Measurements from ENCODE around the gene COX6B1.
"Not testable (repeated sequence)": the region's sequence is repeated elsewhere in the genome, so short reads cannot be mapped to it uniquely, and the experiment has no call there.

The COX6B1 gene, protein sequence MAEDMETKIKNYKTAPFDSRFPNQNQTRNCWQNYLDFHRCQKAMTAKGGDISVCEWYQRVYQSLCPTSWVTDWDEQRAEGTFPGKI

GRCh38 chr19:35648017-35648961 lies at the start of gene COX6B1:
Gene COX6B1, plus strand, starts transcription at chr19:35648323. Its CDS starts 2,921 bp downstream, at chr19:35651244.
- DNase-seq (ENCODE audit: low read depth), result peak; percentile 94

GRCh38 chr19:35601971-35602370 lies 46.2 kb upstream of the COX6B1 start:
- DNase-seq (ENCODE audit: low read depth), result no peak

DNA sequence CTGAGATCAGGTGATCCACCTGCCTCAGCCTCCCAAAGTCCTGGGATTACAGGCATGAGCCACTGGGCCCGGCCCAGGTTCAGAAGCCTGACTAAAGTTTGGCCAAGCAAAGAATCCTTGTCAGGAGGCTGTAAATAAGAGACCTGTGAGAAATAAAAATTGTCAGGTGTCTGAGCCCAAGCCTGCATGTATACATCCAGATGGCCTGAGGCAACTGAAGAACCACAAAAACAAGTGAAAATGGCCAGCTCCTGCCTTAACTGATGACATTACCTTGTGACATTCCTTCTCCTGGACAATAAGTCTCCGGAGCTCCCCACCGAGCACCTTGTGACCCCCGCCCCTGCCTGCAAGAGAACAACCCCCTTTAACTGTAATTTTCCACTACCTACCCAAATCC lies 43.7 kb upstream of the COX6B1 start:
- not testable (repeated sequence) for DNase-seq (ENCODE audit: low read depth)

GRCh38 chr19:35607170-35607569 lies 41.0 kb upstream of the COX6B1 start:
- DNase-seq (ENCODE audit: low read depth), result not testable (repeated sequence)

DNA sequence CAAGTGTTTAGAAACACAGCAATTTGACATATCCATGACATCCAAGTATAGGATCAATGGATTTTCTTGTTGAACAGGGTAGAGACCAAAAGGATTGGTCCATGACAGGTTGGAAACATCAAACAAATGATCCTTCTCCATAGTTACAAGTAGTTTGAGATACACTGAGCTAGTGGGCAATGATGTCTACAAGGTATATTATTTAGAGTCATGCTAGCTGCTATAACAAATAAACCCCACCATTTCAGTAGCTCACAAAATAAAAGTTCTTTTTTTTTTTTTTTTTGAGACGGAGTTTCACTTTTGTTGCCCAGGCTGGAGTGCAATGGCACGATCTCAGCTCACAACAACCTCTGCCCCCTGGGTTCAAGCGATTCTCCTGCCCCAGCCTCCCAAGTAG lies 40.5 kb upstream of the COX6B1 start:
- no peak for DNase-seq (ENCODE audit: low read depth)

DNA sequence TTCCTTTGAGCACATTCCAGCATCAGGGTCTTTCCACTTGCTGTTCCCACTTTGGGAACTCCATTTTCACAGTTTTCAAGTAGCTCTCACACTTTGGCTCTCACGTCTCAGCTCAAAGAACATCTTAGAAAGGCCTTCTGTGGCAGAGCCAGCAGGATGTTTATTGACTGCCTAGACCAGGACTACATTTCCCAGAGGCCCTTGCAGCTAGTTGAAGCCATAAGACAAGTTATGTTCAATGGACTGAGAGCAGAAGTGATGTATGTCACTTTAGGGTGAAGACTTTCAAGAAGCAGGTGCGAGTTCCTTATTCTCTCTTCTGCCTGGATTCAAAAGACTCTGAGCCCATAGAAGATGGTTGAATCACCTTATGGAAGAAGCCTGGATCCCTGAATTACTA lies 39.9 kb upstream of the COX6B1 start:
- DNase-seq (ENCODE audit: low read depth), result no peak

- no peak for DNase-seq (ENCODE audit: low read depth)
Observed at GRCh38 chr19:35609851-35610353, 38.2 kb upstream of the COX6B1 start.

GRCh38 chr19:35612224-35612558 lies 35.9 kb upstream of the COX6B1 start:
- no peak for DNase-seq (ENCODE audit: low read depth)

DNA sequence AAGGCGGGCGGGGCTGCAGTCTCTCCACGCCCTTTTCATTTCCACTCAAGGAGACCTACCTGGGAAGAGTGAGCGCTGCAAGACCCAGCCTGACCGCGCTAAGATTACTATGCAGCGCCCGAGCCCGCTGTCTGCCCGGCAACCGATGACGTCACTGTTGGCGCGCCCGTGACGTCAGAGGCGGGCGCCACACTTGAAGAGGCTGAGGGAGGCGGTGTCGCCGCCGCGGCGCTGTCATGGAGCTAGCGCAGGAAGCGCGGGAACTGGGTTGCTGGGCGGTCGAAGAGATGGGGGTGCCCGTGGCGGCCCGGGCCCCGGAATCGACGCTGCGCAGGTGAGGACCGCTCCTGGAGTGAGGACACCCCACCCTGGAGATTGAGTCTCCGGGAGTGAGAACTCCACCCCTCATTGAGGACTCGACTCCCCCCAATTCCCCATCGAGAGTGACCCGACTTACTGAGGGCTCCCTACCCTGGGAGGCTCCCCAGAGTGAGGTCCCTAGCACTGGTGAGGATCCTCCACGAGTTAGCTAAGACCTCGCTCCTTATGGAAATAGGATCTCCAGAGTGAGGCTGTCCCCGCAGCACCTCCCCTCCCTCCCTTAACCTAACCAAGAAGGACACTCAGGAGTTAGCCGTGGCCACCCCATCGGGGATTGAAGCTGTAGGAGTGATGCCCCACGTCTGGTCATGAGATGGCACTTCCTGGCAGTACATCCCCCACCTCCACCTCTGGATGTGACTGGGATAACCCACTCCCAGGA lies 35.4 kb upstream of the COX6B1 start, which contains the start of gene HAUS5:
HAUS5 (plus strand) TSS at position 177 of the 763 bp plus-strand sequence; CDS start at position 237, 60 bp downstream.
- peak; percentile 81 for DNase-seq (ENCODE audit: low read depth)

GRCh38 chr19:35613574-35613973 lies 34.5 kb upstream of the COX6B1 start:
- no peak for DNase-seq (ENCODE audit: low read depth)

DNA sequence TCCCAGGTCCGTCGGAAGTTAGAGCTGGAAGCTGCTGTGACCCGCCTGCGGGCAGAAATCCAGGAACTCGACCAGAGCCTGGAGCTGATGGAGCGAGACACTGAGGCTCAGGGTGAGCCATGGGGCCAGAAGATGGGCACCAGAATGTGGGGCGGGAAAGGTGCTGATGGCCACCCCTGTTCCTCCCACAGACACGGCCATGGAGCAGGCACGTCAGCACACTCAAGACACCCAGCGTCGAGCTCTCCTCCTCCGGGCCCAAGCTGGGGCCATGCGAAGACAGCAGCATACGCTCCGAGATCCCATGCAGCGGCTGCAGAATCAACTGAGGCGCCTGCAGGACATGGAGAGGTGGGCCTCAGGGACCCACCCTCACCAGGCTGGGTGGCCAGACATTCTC lies 33.1 kb upstream of the COX6B1 start:
- DNase-seq (ENCODE audit: low read depth), result no peak

GRCh38 chr19:35618857-35619256 lies 29.3 kb upstream of the COX6B1 start:
- no peak for DNase-seq (ENCODE audit: low read depth)

DNA sequence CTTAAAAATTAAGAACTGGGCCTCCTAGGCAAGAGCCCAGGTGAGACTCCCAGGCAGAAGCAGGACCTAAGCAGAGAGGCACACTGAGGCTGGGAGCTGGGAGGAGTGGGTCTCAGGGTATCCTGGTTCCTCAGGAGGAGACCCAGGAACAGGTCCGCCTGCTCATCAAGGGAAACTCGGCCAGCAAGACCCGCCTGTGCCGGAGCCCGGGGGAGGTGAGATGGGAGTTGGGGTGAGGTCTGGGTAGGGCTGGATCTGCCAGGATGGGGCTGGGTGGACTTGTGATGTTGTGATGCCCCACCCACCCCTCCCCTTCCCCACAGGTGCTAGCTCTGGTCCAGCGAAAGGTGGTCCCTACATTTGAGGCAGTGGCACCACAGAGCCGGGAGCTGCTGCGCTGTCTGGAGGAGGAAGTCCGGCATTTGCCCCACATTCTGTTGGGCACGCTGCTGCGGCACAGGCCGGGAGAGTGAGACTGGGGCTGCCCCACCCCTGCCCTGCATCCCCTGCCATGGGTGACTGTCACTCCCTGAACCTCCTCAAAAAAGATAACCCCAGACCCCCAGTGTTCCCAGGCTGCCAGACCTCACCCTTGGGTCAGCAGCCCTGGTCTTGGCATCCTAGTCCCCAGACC lies 28.7 kb upstream of the COX6B1 start:
- no peak for DNase-seq (ENCODE audit: low read depth)

DNA sequence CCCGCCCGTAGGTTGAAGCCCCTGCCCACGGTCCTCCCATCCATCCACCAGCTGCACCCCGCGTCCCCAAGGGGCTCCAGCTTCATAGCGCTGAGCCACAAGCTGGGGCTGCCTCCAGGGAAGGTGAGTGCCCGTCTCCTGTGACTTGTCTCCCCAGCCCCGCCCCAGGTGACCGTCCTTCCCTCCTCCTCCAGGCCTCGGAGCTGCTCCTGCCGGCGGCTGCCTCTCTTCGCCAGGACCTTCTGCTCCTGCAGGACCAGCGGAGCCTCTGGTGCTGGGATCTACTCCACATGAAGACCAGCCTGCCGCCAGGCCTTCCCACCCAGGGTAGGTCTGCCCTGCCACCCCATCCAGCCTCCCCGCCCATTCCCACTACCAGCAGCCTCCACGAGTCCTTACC lies 28.1 kb upstream of the COX6B1 start:
- no peak for DNase-seq (ENCODE audit: low read depth)

DNA sequence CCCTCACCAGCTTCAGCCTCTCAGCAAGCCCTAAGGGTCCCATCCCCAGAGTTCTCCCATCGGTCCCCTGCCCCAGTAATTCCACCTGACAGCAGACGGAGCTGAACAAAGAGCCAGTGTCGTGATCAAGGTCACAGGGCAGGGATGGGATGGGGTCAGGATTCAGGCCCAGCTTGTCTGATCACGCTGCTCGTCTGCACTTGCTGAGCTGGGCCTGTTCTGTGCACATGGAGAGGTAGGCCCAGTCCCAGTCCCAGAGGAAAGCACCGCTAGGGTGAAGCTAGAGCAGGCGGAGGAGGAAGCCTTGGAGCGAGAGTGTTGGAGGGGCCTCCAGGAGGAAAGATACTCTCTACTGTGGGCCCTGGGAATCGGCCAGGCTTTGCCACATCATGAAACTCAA lies 26.4 kb upstream of the COX6B1 start:
- DNase-seq (ENCODE audit: low read depth), result no peak

- DNase-seq (ENCODE audit: low read depth), result no peak
Observed at GRCh38 chr19:35622750-35623149, 25.4 kb upstream of the COX6B1 start.

DNA sequence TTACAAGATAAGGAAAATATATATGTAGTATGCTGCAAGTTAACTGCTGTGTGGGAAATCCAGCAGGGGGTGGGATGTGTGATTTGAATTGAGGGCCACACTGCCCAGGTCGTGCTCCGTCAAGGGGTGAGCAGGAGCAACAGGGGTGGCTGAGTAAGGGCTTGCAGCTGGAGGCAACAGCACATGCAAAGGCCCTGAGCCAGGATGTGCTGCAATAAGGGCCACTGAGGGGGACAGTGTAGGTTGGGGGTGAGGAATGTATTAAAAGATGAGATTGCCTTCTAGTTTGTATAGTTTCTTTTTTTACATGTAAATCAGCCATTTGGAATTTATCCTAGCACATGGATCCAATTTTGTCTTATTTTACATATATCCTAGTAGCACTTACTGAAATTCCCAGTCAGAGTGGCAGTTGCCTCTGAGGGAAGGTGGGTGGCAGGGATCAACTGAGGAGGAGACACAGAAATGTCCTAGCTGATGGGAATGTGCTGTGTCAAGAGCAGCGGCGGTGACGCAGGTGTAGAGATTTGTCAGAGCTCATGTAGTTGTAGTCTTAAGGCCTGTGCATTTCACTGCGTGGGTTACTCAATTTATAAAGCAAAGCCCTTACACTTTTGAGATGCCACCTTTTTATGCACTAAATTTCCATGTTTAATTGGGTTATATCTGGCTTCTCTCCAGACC lies 24.7 kb upstream of the COX6B1 start:
- DNase-seq (ENCODE audit: low read depth), result no peak

DNA sequence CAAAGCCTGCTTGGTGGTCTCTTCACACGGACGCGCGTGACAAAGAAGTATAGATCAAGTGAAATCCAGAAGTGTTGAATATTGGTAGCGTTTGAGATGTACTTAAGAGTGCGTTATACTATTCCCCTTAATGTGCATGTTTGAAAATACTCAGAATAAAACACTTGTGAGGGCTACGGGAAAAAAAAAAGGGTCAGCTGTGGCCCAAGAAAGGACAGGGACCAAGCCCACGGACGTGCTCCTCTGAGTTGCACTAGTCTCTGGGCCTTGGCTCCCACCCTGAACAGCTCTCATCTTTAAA lies 19.9 kb upstream of the COX6B1 start:
- DNase-seq (ENCODE audit: low read depth), result no peak

- peak; percentile 98 for DNase-seq (ENCODE audit: low read depth)
Observed at GRCh38 chr19:35628565-35629331, 19.4 kb upstream of the COX6B1 start, which contains the start of gene RBM42. Gene RBM42, plus strand, starts transcription at chr19:35629036. Its CDS starts 118 bp downstream, at chr19:35629154.

DNA sequence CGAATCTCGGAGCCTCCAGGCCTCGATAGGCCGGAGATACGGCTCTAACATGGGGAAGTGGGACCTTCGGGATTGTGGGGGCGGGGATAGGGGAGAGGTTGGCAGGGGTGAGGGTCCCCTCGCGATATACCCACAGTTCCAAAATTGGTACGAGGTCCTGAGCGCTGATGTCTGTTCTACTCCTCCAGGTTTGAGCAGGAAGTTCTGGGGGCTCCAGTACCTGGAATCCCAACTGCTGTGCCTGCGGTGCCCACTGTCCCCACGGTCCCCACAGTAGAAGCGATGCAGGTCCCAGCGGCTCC lies 18.8 kb upstream of the COX6B1 start:
- DNase-seq (ENCODE audit: low read depth), result no peak
